Karpas-422 (cell line): Measurements from ENCODE around the gene CAPZA2. TPM values are rescaled to one million over a fixed set of nuclear protein-coding genes. Genes with fewer than 3 reads are reported as not detected.
"Not testable (repeated sequence)": the region's sequence is repeated elsewhere in the genome, so short reads cannot be mapped to it uniquely, and the experiment has no call there.

ENCODE experiments used
- DNase-seq: peaks from one replicate; pipeline ENCODE4 v3.0.0-alpha.2; 2015
- H2AFZ ChIP-seq: fragments of 200-600 bp; sonication (generic); 2 replicates; pipeline ENCODE4 v1.6.1; 2014; ENCODE audit warnings: antibody characterized with exemption, low read length, mixed read lengths
- H3K27ac ChIP-seq: fragments of 200-600 bp; sonication (generic); 2 replicates; pipeline ENCODE4 v1.5.1; 2014; ENCODE audit warnings: mild to moderate bottlenecking, low read length, moderate library complexity
- H3K27me3 ChIP-seq: fragments of 200-600 bp; sonication (generic); 2 replicates; pipeline ENCODE4 v1.6.1; 2014; ENCODE audit warnings: low read length, mixed read lengths
- H3K36me3 ChIP-seq: fragments of 200-600 bp; sonication (generic); 2 replicates; pipeline ENCODE4 v1.6.1; 2014; ENCODE audit warnings: low read length, mixed read lengths; ENCODE audit not compliant: insufficient read depth
- H3K4me1 ChIP-seq: fragments of 200-600 bp; sonication (generic); 2 replicates; pipeline ENCODE4 v1.6.1; 2014; ENCODE audit warnings: mild to moderate bottlenecking, low read length, mixed read lengths
- H3K4me2 ChIP-seq: fragments of 200-600 bp; sonication (generic); 2 replicates; pipeline ENCODE4 v1.6.1; 2014; ENCODE audit warnings: low read length, low read depth, mild to moderate bottlenecking; ENCODE audit not compliant: poor library complexity, severe bottlenecking
- H3K4me3 ChIP-seq: fragments of 200-600 bp; sonication (generic); 2 replicates; pipeline ENCODE4 v1.5.1; 2014; ENCODE audit warnings: mild to moderate bottlenecking, antibody characterized with exemption, low read length, mixed read lengths
- H3K79me2 ChIP-seq: fragments of 200-600 bp; sonication (generic); 2 replicates; pipeline ENCODE4 v1.6.1; 2014; ENCODE audit warnings: mild to moderate bottlenecking, low read length, mixed read lengths
- H3K9ac ChIP-seq: fragments of 200-600 bp; sonication (generic); 2 replicates; pipeline ENCODE4 v1.6.0; 2014; ENCODE audit warnings: low read length
- H3K9me2 ChIP-seq: fragments of 200-600 bp; sonication (generic), shearing (Covaris generic); replicated peaks from 2 replicates; pipeline ENCODE4 v1.6.0; 2014; ENCODE audit warnings: mild to moderate bottlenecking, low read length, moderate library complexity; ENCODE audit not compliant: insufficient read depth
- H3K9me3 ChIP-seq: fragments of 300-700, 200-600 bp; sonication (generic); 2 replicates; pipeline ENCODE4 v1.6.1; 2014; ENCODE audit warnings: low read length, mixed read lengths
- H4K20me1 ChIP-seq: fragments of 200-600 bp; sonication (generic); 2 replicates; pipeline ENCODE4 v1.6.1; 2014; ENCODE audit warnings: mild to moderate bottlenecking, antibody characterized with exemption, low read length, low read depth; ENCODE audit not compliant: insufficient read depth
- small RNA-seq: library from RNA; depleted of rRNA; stranded (forward); fragments of <200 nt; gene quantifications from one replicate; pipeline ENCODE3, GENCODE V24; 2014
- total RNA-seq: library from RNA; depleted of rRNA; stranded (reverse); fragments of >200 nt; shearing (Covaris generic); gene quantifications from 2 replicates; pipeline ENCODE4 v1.2.3, GENCODE V29; 2014; ENCODE audit warnings: low replicate concordance; rRNA removed

The CAPZA2 gene
- total RNA-seq, 1 experiment from 2014 or later = 102 TPM

- H3K9ac ChIP-seq = no peak overlapping the region
- no peaks in the 10 kb centered on the region for H3K27me3 ChIP-seq
- H3K4me2 ChIP-seq = no peak overlapping the region
- no peaks in the 10 kb centered on the region for H3K9me2 ChIP-seq
- no peak overlapping the region for H3K27ac ChIP-seq
- H3K79me2 ChIP-seq = no peaks in the 10 kb centered on the region
- no peaks in the 10 kb centered on the region for H3K9me3 ChIP-seq
- no peaks in the 10 kb centered on the region for H3K4me1 ChIP-seq
- no peak for DNase-seq
- H2AFZ ChIP-seq = no peak overlapping the region
- H3K36me3 ChIP-seq = no peaks in the 10 kb centered on the region
- no peak overlapping the region for H3K4me3 ChIP-seq
- peaks cover 6% of the 10 kb centered on the region; the same call in 1 of the 2 replicates for H4K20me1 ChIP-seq
Observed at GRCh38 chr7:116967254-116967922, 105.0 kb downstream of the CAPZA2 start.

GRCh38 chr7:116967983-116968382, 105.6 kb downstream of the CAPZA2 start:
- Histone ChIP-seq H3K4me1 (no peaks in the 10 kb centered on the region), H3K27ac (no peak overlapping the region), H3K4me3 (no peak overlapping the region), H3K4me2 (no peak overlapping the region), H2AFZ (no peak overlapping the region), H3K9ac (no peak overlapping the region), H3K27me3 (no peaks in the 10 kb centered on the region), H3K9me2 (no peaks in the 10 kb centered on the region), H3K79me2 (no peaks in the 10 kb centered on the region), H4K20me1 (peaks cover 6% of the 10 kb centered on the region; the same call in 1 of the 2 replicates), H3K36me3 (no peaks in the 10 kb centered on the region), H3K9me3 (no peaks in the 10 kb centered on the region)
- no peak for DNase-seq

GRCh38 chr7:116968631-116969030, 106.2 kb downstream of the CAPZA2 start:
- Histone ChIP-seq H3K27me3 (no peaks in the 10 kb centered on the region), H3K4me1 (no peaks in the 10 kb centered on the region), H3K9me2 (no peaks in the 10 kb centered on the region), H3K79me2 (no peaks in the 10 kb centered on the region), H3K36me3 (no peaks in the 10 kb centered on the region), H3K27ac (no peak overlapping the region), H2AFZ (no peak overlapping the region), H3K4me2 (no peak overlapping the region), H3K9ac (no peak overlapping the region), H3K4me3 (no peak overlapping the region), H3K9me3 (no peaks in the 10 kb centered on the region), H4K20me1 (peaks cover 6% of the 10 kb centered on the region; the same call in 1 of the 2 replicates)
- no peak for DNase-seq

- H3K79me2 ChIP-seq = no peaks in the 10 kb centered on the region
- H3K9ac ChIP-seq = no peak overlapping the region
- no peak overlapping the region for H3K4me3 ChIP-seq
Observed at GRCh38 chr7:116969371-116969902, 107.0 kb downstream of the CAPZA2 start.

GRCh38 chr7:116970238-116970910, 108.0 kb downstream of the CAPZA2 start:
- Histone ChIP-seq H3K9me3 (no peaks in the 10 kb centered on the region), H3K36me3 (no peaks in the 10 kb centered on the region), H3K4me1 (no peaks in the 10 kb centered on the region), H3K79me2 (no peaks in the 10 kb centered on the region), H3K9me2 (no peaks in the 10 kb centered on the region), H3K4me2 (no peak overlapping the region), H3K27me3 (no peaks in the 10 kb centered on the region), H3K9ac (no peak overlapping the region), H3K27ac (no peak overlapping the region), H4K20me1 (peaks cover 6% of the 10 kb centered on the region; the same call in 1 of the 2 replicates), H2AFZ (no peak overlapping the region), H3K4me3 (no peak overlapping the region)
- DNase-seq = no peak

More at GRCh38 chr7:116969371-116969902, 107.0 kb downstream of the CAPZA2 start:
- DNase-seq = no peak
- Histone ChIP-seq H4K20me1 (peaks cover 6% of the 10 kb centered on the region; the same call in 1 of the 2 replicates), H3K4me1 (no peaks in the 10 kb centered on the region), H3K4me2 (no peak overlapping the region), H3K27ac (no peak overlapping the region), H3K27me3 (no peaks in the 10 kb centered on the region), H2AFZ (no peak overlapping the region), H3K9me3 (no peaks in the 10 kb centered on the region), H3K36me3 (no peaks in the 10 kb centered on the region), H3K9me2 (no peaks in the 10 kb centered on the region)

- not testable (repeated sequence) for H3K27me3 ChIP-seq, H3K36me3 ChIP-seq, H3K9ac ChIP-seq, H3K4me1 ChIP-seq, DNase-seq, H4K20me1 ChIP-seq, H3K9me3 ChIP-seq, H2AFZ ChIP-seq, H3K4me2 ChIP-seq, H3K9me2 ChIP-seq, H3K27ac ChIP-seq, H3K79me2 ChIP-seq, H3K4me3 ChIP-seq
Observed at GRCh38 chr7:116971153-116971552, 108.8 kb downstream of the CAPZA2 start.

Small RNAs within 50 kb of the gene (small RNA-seq; reads per million reads assigned to genes)
- gene RF00019 (not detected), gene RF02179 (not detected), gene RF02180 (not detected), gene RF02188 (not detected), gene RNA5SP239 (not detected)

Other genes starting within 250 kb of the CAPZA2 start
- 118 and 158 TPM in 2 replicates for gene MET, start 190.4 kb upstream of the CAPZA2 start, total RNA-seq
- 2.8 and 4.6 TPM in 2 replicates for gene ST7, start 90.9 kb downstream of the CAPZA2 start, total RNA-seq